Activated T-helper 17 cell treated with anti-CD3 and anti-CD28 coated beads, Interleukin-2, amount 50 U/mL, for 72 hours (primary cell): ENCODE results near the gene TDRD7. TPM values are rescaled to one million over a fixed set of nuclear protein-coding genes. Genes with fewer than 3 reads are reported as not detected.
A peak's percentile ranks its signal among the peaks of the same experiment; 100 is the strongest.

ENCODE experiments used
- ATAC-seq: fragments of 150-1000 bp; cut with Tn5 transposase; replicated peaks from 2 replicates; pipeline ENCODE4 v1.10.0; 2021; ENCODE audit warnings: mild to moderate bottlenecking, moderate library complexity
- H3K27ac Mint-ChIP-seq: one replicate; pipeline ENCODE4 v1.8.0; 2022; ENCODE audit warnings: mixed read lengths
- H3K27me3 Mint-ChIP-seq: one replicate; pipeline ENCODE4 v1.8.0; 2022; ENCODE audit warnings: mixed read lengths
- H3K36me3 Mint-ChIP-seq: one replicate; pipeline ENCODE4 v1.8.0; 2022; ENCODE audit warnings: low read depth, mild to moderate bottlenecking, mixed read lengths
- H3K4me1 Mint-ChIP-seq: one replicate; pipeline ENCODE4 v1.8.0; 2022; ENCODE audit warnings: mixed read lengths
- H3K4me3 Mint-ChIP-seq: one replicate; pipeline ENCODE4 v1.8.0; 2022; ENCODE audit warnings: mild to moderate bottlenecking, mixed read lengths
- H3K9me3 Mint-ChIP-seq: one replicate; pipeline ENCODE4 v1.8.0; 2022; ENCODE audit warnings: mixed read lengths
- total RNA-seq, 2 donors: library from RNA; stranded (reverse); gene quantifications; one replicate each; pipeline ENCODE4 v1.2.3, GENCODE V29; 2022

Gene TDRD7
- total RNA-seq, 2 donors from 2014 or later: 6.3 to 7.5 TPM

DNA sequence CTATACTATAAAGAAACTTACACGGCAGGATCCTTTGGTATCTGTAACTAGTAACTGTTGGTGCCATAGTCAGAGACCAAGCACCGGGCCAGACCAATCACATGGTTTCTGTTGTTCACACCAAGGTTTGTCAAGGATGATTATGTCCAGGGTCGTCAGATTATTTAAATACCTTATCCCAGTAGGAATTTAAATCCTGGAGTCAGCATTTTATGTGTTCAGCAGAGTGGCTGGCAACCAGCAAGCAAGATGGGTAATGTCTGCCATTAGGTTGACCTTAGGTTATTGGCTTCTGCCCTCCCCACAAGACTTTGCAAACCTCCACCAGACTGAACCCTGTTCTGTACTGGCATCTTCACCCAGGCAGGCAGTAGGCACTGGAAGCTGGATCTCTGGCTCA is 50.3 kb downstream of the TDRD7 start:
- Mint-ChIP-seq H3K4me1 (no peaks in the 10 kb centered on the region), H3K27me3 (no peaks in the 10 kb centered on the region), H3K36me3 (peaks cover 24% of the 10 kb centered on the region), H3K27ac (no peak overlapping the region), H3K9me3 (no peaks in the 10 kb centered on the region), H3K4me3 (no peak overlapping the region)
- no peak for ATAC-seq

DNA sequence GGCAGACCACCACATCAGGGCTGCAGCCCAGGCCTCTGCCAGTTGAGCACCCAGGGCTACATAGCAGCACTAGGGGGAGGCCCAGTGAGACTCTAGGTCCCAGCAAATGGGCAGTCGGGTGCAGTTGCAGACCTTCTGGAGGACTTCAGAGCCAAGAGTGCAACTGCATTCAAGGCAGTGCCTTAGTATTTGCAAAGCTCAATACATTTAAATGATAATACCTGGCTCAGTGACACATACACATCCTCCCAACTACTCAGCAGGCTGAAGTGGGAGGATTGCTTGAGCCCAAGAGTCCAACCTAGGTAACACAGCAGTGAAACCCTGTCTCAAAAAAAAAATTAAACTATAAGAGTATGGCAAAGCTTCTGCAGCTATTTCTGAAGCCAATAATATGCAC is 51.0 kb downstream of the TDRD7 start:
- Mint-ChIP-seq H3K9me3 (no peaks in the 10 kb centered on the region), H3K4me3 (no peak overlapping the region), H3K4me1 (no peaks in the 10 kb centered on the region), H3K27me3 (no peaks in the 10 kb centered on the region), H3K27ac (no peak overlapping the region), H3K36me3 (peaks cover 26% of the 10 kb centered on the region)
- ATAC-seq: no peak

DNA sequence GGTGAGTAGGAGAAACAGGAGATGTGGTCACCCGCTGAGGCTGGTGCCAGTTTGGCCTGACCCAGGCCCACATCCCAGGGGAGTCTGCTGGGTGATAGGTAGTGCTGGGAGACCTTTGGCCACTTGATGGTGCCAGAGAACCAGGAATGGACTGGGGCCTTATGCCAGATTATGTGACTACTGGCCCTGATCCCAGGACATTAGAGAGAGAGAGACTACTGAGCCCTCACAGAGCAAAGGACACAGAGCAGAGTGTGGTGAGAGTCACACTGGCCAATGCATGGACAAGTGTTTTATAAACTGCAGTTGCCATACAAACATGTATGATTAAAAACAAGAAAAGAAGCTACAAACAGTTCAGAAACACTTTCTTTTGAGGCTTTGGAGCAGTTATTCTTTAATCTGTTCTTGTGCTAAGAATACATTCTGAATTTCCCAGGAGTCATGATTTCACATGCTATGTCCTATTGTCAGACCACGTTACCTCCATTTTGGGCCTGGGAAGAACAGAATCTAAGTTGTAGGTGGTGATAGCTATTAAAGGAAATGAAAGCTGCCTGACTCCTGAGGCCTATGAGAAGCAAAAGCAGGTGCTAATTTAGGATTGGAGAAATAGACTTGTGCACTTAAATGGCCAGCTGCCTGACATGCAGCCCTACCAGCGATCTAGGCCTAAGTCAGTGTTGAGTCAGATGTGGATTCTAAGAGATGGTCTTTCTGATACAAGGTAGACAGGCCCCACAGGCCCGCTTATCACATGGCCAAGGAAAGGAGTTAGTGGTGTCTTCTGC is 57.0 kb downstream of the TDRD7 start:
- Mint-ChIP-seq H3K36me3 (peaks cover 52% of the 10 kb centered on the region), H3K4me1 (no peaks in the 10 kb centered on the region), H3K27me3 (no peaks in the 10 kb centered on the region), H3K9me3 (no peaks in the 10 kb centered on the region), H3K4me3 (no peak overlapping the region), H3K27ac (peak overlapping the region; percentile 1)
- peak; percentile 80 for ATAC-seq

DNA sequence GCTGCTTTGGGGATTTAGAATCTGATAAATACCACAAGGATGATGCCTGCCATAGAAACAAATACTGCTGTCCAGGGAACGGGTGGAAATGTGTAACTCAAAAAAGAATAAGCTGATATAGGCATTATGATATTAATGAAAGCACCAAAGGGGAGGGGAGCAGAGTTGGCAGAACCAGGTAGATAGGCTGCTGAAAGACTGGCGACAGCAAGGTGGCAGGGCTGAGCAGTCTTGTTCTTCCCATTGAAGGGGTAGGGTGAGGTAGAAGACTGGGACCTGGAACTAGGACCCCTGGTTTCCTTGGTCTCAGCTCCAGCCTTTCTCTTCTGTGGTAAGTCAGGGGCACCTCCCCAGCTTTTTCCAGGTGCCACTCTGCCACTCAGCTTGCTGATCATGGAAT is 58.2 kb downstream of the TDRD7 start:
- H3K36me3 Mint-ChIP-seq: peaks cover 64% of the 10 kb centered on the region
- H3K27me3 Mint-ChIP-seq: no peaks in the 10 kb centered on the region
- no peaks in the 10 kb centered on the region for H3K9me3 Mint-ChIP-seq

DNA sequence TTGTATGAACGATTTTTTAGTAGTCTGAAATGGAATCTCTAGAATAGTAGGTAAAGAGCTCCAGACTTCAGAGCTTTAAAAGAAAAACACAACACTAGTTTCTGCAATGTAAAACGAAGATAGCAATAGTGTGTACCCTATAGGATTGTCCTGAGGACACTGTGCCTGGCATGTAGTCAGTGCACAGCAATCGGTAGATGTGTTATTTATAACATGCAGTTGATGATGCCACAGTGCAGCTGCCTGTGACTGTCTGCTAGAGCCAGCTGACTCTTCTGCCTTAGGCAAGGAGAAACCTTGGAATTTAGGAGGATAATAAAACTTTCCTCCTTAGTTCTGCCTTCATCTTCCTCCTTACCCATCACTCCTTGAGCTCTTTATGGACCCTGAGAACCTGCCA is 61.8 kb downstream of the TDRD7 start:
- Mint-ChIP-seq H3K9me3 (no peaks in the 10 kb centered on the region), H3K27me3 (no peaks in the 10 kb centered on the region), H3K27ac (no peak overlapping the region), H3K4me1 (no peaks in the 10 kb centered on the region), H3K36me3 (peaks cover 59% of the 10 kb centered on the region), H3K4me3 (no peak overlapping the region)
- no peak for ATAC-seq

More for the DNA sequence above, 58.2 kb downstream of the TDRD7 start:
- Mint-ChIP-seq H3K4me1 (no peaks in the 10 kb centered on the region), H3K27ac (no peak overlapping the region), H3K4me3 (no peak overlapping the region)
- no peak for ATAC-seq

DNA sequence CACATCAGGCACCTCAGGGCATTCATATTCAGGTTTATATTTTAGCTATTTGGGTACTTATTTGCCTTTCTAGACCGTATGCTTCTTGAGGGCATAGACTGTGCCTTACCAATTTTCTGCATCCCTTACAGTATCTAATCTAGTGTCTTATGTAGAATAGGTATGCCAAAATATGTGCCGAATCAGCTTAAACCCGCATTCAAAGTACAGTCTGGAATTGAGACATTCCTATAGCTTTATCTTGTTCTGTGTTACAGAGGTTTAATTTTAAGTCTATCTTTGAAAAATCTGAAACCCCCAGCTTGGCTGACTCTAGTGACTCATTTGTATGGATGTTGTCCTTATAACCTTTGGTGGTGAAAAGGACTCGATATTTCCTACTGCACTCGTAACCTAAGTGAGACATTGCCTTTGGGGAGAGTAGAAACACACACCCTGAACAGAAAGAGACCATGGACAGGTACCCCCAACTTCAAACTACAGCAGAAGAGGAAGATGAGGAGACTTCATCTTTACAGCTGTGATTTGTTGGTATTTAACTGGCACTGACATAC is 62.6 kb downstream of the TDRD7 start:
- Mint-ChIP-seq H3K36me3 (peaks cover 65% of the 10 kb centered on the region), H3K27me3 (no peaks in the 10 kb centered on the region), H3K4me3 (no peak overlapping the region), H3K9me3 (no peaks in the 10 kb centered on the region), H3K4me1 (no peaks in the 10 kb centered on the region), H3K27ac (no peak overlapping the region)
- no peak for ATAC-seq

DNA sequence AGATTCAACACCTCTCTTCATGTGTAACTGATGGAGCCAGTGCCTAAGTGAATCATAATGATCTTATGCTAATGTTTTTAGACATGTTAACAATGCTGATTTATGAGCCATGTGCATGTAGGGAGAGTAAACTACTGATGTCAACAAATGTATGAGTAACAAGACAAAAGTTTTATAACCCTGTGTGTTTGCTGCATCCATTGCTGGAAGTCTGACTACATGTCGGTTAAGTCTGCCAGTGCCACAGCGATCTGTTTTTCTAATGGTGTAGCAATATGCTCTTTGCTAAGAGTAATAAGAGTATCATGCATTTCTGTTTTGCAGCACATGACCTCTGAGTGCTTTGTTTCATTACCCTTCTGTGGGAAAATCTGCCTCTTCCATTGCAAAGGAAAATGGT is 63.2 kb downstream of the TDRD7 start:
- ATAC-seq: peak; percentile 11
- Mint-ChIP-seq H3K9me3 (no peaks in the 10 kb centered on the region), H3K4me3 (no peak overlapping the region), H3K27me3 (no peaks in the 10 kb centered on the region), H3K36me3 (peaks cover 71% of the 10 kb centered on the region), H3K27ac (no peak overlapping the region), H3K4me1 (no peaks in the 10 kb centered on the region)

DNA sequence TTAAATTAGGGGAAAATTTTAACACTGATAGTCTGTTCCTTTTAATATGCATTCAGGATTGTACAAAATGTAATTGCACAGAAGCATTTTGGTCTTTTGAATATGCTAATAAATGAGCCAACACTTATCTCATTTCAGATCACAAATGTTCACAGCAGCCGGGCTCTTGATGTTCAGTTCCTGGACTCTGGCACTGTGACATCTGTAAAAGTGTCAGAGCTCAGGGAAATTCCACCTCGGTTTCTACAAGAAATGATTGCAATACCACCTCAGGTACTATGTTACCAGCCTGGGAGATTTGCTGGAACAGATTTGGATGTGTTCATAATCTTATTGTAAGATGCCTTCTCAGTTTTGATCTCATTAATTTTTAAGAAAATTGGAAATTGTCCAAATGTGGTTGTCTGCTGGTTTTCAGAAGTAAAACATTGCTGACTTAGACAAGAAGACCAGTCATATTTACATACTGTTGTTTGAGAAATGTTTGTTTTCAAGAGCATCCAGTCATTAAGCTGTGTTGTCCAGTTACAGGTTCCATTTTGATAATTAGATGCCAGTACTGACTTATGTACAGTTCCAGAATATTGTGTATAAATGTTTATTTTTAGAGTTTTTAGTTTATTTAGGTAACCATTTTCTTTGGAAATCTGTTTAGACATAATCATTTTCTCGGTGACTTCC is 66.5 kb downstream of the TDRD7 start:
- peaks cover 77% of the 10 kb centered on the region for H3K36me3 Mint-ChIP-seq
- no peaks in the 10 kb centered on the region for H3K27me3 Mint-ChIP-seq
- no peak for ATAC-seq

DNA sequence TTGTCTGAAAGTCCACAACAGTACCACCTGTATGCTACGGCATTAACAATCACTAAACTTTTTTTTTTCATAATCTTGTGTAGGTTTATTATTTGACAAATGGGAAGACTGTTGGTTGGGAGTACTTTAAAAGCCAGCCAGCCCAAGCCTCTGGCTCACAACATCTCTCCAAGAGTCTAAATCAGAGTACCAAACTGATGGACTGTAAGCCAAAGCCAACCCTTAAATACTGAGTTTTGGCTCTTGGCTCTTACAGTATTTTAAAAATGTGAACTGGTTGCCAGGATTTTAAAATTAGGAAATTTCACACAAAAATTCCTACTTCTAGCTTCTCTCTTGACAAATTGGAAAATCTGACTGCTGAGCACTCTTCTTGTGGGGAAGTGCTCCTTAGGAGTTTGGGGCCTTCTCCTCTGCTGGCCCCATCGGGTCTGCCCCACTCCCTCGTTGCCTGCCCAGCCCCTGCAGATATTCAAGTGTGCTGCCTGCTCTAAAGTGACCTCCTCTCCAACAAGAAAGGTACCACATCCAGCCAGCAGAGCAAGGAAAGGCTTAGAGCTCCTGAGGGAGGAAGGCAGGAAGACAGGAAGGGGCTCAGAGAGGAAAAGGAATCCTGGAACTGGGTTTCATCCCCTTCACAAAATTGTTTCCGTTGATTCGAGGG is 67.7 kb downstream of the TDRD7 start:
- H3K4me1 Mint-ChIP-seq: no peaks in the 10 kb centered on the region
- ATAC-seq: no peak
- H3K27ac Mint-ChIP-seq: no peak overlapping the region
- peaks cover 77% of the 10 kb centered on the region for H3K36me3 Mint-ChIP-seq
- H3K27me3 Mint-ChIP-seq: no peaks in the 10 kb centered on the region
- no peaks in the 10 kb centered on the region for H3K9me3 Mint-ChIP-seq
- H3K4me3 Mint-ChIP-seq: no peak overlapping the region

More for the DNA sequence above, 66.5 kb downstream of the TDRD7 start:
- no peak overlapping the region for H3K4me3 Mint-ChIP-seq
- no peaks in the 10 kb centered on the region for H3K9me3 Mint-ChIP-seq
- H3K4me1 Mint-ChIP-seq: no peaks in the 10 kb centered on the region
- no peak overlapping the region for H3K27ac Mint-ChIP-seq

DNA sequence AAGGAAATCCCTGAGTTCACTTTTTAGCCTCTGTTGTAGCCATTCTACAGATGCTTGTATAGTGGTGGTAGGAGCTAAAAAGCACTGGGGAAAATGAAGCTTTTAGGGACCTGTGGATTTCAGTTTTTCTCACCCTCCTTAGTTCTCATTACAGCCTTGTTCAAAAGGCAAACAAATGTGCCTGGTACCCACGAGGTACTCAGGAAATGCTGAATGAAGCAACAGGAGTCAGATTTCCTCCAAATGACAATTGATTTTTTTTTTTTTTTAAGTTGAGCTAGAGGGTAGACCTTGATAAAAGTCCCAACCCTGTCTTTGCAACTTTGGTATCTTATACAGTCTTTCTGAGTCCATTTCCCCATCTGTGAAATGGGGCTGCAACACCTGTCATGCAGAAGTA is 68.3 kb downstream of the TDRD7 start:
- Mint-ChIP-seq H3K27me3 (no peaks in the 10 kb centered on the region), H3K9me3 (no peaks in the 10 kb centered on the region), H3K27ac (no peak overlapping the region), H3K4me3 (no peak overlapping the region), H3K36me3 (peaks cover 77% of the 10 kb centered on the region), H3K4me1 (no peaks in the 10 kb centered on the region)
- no peak for ATAC-seq

DNA sequence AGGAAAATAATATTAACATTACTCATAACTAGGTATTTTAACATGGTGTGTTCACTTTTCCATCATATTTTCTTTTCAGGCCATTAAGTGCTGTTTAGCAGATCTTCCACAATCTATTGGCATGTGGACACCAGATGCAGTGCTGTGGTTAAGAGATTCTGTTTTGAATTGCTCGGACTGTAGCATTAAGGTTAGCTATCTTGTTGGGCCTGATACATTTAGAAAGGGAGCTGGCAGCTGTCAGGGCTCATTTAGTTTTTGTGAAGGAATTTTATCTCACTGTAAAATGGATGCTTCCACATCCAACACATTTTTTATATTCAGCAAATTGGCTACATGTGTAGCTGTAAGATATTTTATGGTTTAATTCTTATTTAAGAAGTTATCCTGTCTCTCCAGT is 68.9 kb downstream of the TDRD7 start:
- H3K4me1 Mint-ChIP-seq: no peaks in the 10 kb centered on the region
- peaks cover 80% of the 10 kb centered on the region for H3K36me3 Mint-ChIP-seq
- no peak overlapping the region for H3K27ac Mint-ChIP-seq
- no peaks in the 10 kb centered on the region for H3K27me3 Mint-ChIP-seq
- no peaks in the 10 kb centered on the region for H3K9me3 Mint-ChIP-seq
- no peak overlapping the region for H3K4me3 Mint-ChIP-seq
- ATAC-seq: no peak

DNA sequence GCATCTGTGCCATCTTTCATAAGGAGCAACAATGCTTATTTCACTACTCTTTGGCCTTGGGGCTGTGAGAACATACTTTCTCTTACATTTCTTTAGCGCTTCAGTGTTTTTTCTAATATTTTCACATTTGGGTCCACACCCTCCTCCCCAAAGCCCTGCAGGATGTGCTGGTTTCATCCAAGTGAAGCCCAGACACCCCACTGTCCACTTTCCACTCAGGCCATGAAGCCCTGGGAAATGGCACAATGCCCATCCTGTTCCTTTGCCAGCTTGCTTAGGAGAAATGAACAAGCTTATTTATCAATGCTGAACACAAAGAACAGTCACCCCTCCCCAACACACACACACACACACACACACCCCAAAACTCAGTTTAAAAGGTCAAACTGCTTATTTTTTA is 72.2 kb downstream of the TDRD7 start:
- Mint-ChIP-seq H3K4me3 (no peak overlapping the region), H3K36me3 (peaks cover 98% of the 10 kb centered on the region), H3K27me3 (no peaks in the 10 kb centered on the region), H3K9me3 (peaks cover 3% of the 10 kb centered on the region), H3K27ac (no peak overlapping the region), H3K4me1 (no peaks in the 10 kb centered on the region)
- no peak for ATAC-seq

DNA sequence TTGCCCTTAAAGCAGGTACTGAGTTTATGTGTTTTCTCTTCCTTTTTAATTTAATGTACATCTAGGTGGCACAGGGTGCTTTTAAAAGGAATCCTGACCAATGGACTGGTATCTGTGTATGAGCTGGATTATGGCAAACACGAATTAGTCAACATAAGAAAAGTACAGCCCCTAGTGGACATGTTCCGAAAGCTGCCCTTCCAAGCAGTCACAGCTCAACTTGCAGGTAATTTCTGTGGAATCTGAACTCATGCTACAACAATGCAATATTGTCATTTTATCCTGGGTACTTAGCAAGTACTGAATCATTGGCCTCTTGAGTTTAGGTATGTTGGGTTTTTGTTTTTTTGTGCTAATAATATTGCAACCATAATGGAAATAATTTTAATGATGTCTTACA is 75.2 kb downstream of the TDRD7 start:
- Mint-ChIP-seq H3K36me3 (peaks cover 90% of the 10 kb centered on the region), H3K9me3 (peaks cover 3% of the 10 kb centered on the region), H3K27ac (no peak overlapping the region), H3K4me1 (no peaks in the 10 kb centered on the region), H3K27me3 (no peaks in the 10 kb centered on the region), H3K4me3 (no peak overlapping the region)
- ATAC-seq: no peak

DNA sequence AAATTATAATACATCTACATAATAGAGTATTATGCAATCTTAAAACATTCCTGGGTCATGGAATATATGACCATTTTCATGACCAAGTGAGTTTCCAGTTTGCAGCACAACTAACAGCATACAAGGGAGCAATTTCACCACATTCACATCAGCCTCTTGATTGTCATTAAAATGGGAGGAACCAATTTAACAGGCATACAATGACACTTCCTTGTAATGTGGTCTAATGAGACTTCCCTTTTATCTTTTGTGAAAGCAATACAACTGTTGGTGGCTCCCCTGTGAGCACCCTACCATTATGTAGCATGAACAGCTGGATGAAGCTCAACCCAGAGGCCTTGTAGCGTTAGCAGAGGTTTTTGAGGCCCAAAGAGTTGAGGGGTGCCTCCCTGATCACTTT is 76.0 kb downstream of the TDRD7 start:
- H3K9me3 Mint-ChIP-seq: peaks cover 3% of the 10 kb centered on the region
- ATAC-seq: no peak
- no peak overlapping the region for H3K4me3 Mint-ChIP-seq
- no peaks in the 10 kb centered on the region for H3K4me1 Mint-ChIP-seq
- H3K27me3 Mint-ChIP-seq: no peaks in the 10 kb centered on the region
- peaks cover 88% of the 10 kb centered on the region for H3K36me3 Mint-ChIP-seq
- H3K27ac Mint-ChIP-seq: no peak overlapping the region
